ENCODE data around the gene NRDC. TPM values are rescaled to one million over a fixed set of nuclear protein-coding genes. Genes with fewer than 3 reads are reported as not detected.

The NRDC gene
- total RNA-seq, 1 experiment from 2014 or later: 182 TPM

- Histone ChIP-seq H4K20me1 (ENCODE audit: insufficient read depth) (no peaks in the 10 kb centered on the region), H3K4me1 (ENCODE audit: control insufficient read depth in 1 of 2, insufficient read depth in 2 of 2, low read length in 2 of 2) (peaks cover 14 to 37% of the 10 kb centered on the region in 2 experiments), H3K9ac (ENCODE audit: low read length) (peak overlapping the region; percentile 38), H3K9me2 (ENCODE audit: insufficient read depth) (no peaks in the 10 kb centered on the region), H3K27ac (ENCODE audit: low read depth, low read length) (peak overlapping the region; percentile 24; the same call in 1 of the 2 replicates), H3K79me2 (ENCODE audit: insufficient read depth, low read length) (no peaks in the 10 kb centered on the region), H3K27me3 (ENCODE audit: insufficient read depth, low read length) (no peaks in the 10 kb centered on the region), H3K4me2 (ENCODE audit: low read length) (peak overlapping the region; percentile 72), H3K9me3 (ENCODE audit: control insufficient read depth in 1 of 2, insufficient read depth in 1 of 2, low read depth in 1 of 2, low read length in 2 of 2) (no peaks in the 10 kb centered on the region), H3K4me3 (replicated peaks in 1 of 2; ENCODE audit: low read depth in 1 of 2, low read length in 2 of 2) (peak overlapping the region in 1 of 2 experiments; percentile 25; a peak in 2 of 4 replicates), H2AFZ (ENCODE audit: low read depth, low read length, poor library complexity, severe bottlenecking) (no peak overlapping the region), H3K36me3 (ENCODE audit: control insufficient read depth in 1 of 2, insufficient read depth in 2 of 2, low read length in 2 of 2) (no peaks in the 10 kb centered on the region)
- no TSS peak for BruUV-seq (replicated peaks)
- RAD21 ChIA-PET (ENCODE audit: low non-redundant PET in 1 of 2, low total read pairs in 2 of 2, uncharacterized antibody in 2 of 2, unreplicated experiment in 2 of 2): interaction anchor here (0.7 to 0.8 kb wide), 2 partner anchors 104 kb away, joined by 3 read pairs; no protein-coding TSS in a partner anchor
- intact Hi-C loops (cut with micrococcal nuclease): loop anchor here (1.0 to 10.0 kb wide), 3 partner anchors 105 to 787 kb away; no protein-coding TSS in a partner anchor
- CTCF ChIA-PET: interaction anchor here (0.8 to 2.7 kb wide), 7 partner anchors 10 to 108 kb away, joined by 3 to 16 read pairs (median 4); no protein-coding TSS in a partner anchor
- peak; percentile 64 for ATAC-seq
- DNase-seq (ENCODE audit: low read depth, low spot score): peak; percentile 47
- POLR2A ChIA-PET: interaction anchor here (1.5 kb wide), 2 partner anchors 11 to 18 kb away, joined by 4 read pairs; no protein-coding TSS in a partner anchor
- peak; percentile 89 for TF ChIP-seq FOSL1 (IDR thresholded peaks at IDR 0.05; ENCODE audit: low read depth)
- TF ChIP-seq ZFX (IDR thresholded peaks at IDR 0.05): no peak
- 0 out of 2 replicates have a peak, but pooled peaks have one; percentile 11 for TF ChIP-seq CBX3 (IDR thresholded peaks at IDR 0.05; ENCODE audit: low read depth)
- peak; percentile 58; the same call in 1 of the 2 replicates for TF ChIP-seq CEBPB (IDR thresholded peaks at IDR 0.05; ENCODE audit: low read depth)
- peak; percentile 71 for TF ChIP-seq SP1 (IDR thresholded peaks at IDR 0.05; ENCODE audit: low read depth)
- no peak for TF ChIP-seq ATF3 (IDR thresholded peaks at IDR 0.05)
- no peak for TF ChIP-seq YY1 (IDR thresholded peaks at IDR 0.05; ENCODE audit: extremely low read depth, insufficient replicate concordance, low read depth, low read length)
- no peak for TF ChIP-seq TCF7L2 (IDR thresholded peaks at IDR 0.05; ENCODE audit: borderline replicate concordance, extremely low read depth, insufficient read depth, insufficient read length)
- TF ChIP-seq EZH2phosphoT487 (IDR thresholded peaks at IDR 0.05; ENCODE audit: borderline replicate concordance): no peak
- TF ChIP-seq ZBTB33 (IDR thresholded peaks at IDR 0.05; ENCODE audit: extremely low read depth, insufficient replicate concordance, low read length): no peak
- no peak for TF ChIP-seq EGR1 (IDR thresholded peaks at IDR 0.05; ENCODE audit: low read depth)
- no peak for TF ChIP-seq RAD21 (IDR thresholded peaks at IDR 0.05; ENCODE audit: low read depth)
- TF ChIP-seq MAX (IDR thresholded peaks at IDR 0.05): 0 out of 2 replicates have a peak, but pooled peaks have one; percentile 11
- TF ChIP-seq SRF (IDR thresholded peaks at IDR 0.05; ENCODE audit: low read depth): no peak
- TF ChIP-seq ELF1 (IDR thresholded peaks at IDR 0.05; ENCODE audit: borderline replicate concordance, low read depth): no peak
- no peak for TF ChIP-seq EZH2 (IDR thresholded peaks at IDR 0.05)
- no peak for TF ChIP-seq CTCF (IDR thresholded peaks at IDR 0.05 in 2 of 3, conservative IDR thresholded peaks at IDR 0.05 in 1 of 3; ENCODE audit: borderline replicate concordance in 1 of 3, insufficient read depth in 1 of 3, low read depth in 2 of 3, low read length in 2 of 3)
- TF ChIP-seq SIN3A (IDR thresholded peaks at IDR 0.05; ENCODE audit: low read depth): no peak
- peak; percentile 68 for TF ChIP-seq JUND (IDR thresholded peaks at IDR 0.05)
- no peak for TF ChIP-seq POLR2AphosphoS5 (IDR thresholded peaks at IDR 0.05; ENCODE audit: low read depth, low read length)
- TF ChIP-seq ZNF274 (IDR thresholded peaks at IDR 0.05; ENCODE audit: low read depth, low read length): no peak
Observed at GRCh38 chr1:51897699-51898031, 19.1 kb upstream of the NRDC start.
